ENCODE measurements around the gene EFCC1.
A peak's percentile ranks its signal among the peaks of the same experiment; 100 is the strongest.

Gene EFCC1

DNA sequence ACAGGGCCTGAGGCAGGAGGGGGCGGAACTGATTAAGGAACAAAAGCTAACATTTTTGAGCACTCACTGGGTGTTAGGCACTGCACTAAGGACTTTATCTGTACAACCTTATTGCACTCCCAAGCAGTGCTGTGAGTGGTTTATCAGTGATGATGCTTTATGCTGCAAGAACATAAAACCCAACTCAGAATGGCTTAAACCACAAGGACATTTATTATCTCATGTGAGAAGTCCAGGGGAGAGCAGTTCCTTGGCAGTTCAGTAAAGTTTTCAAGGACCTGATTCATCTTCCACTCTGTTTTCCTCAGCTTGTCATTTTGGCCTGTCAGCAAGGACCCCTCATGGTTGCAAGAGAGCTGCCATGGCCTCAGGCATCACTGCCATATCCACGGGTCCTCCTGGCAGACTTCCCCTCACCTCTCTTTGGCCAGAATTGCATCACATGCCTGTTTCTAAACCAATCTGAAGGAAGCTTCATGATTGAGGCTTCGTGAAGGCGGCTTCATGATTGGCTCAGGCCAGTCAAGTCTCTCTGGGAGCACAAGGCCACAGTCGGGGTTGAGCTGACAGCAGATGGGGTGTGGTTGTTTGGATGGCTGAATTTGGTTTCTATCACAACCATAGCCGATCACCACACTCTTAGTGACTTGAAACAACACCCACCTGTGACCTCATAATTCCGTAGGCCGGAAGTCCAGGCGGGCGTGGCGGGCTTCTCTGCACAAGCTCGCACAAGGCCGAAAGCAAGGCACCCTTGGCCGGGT is 15.8 kb downstream of the EFCC1 start:
- peak; percentile 90 for DNase-seq

- no peak for DNase-seq
Measured at GRCh38 chr3:129017484-129017899, 16.4 kb downstream of the EFCC1 start.

DNA sequence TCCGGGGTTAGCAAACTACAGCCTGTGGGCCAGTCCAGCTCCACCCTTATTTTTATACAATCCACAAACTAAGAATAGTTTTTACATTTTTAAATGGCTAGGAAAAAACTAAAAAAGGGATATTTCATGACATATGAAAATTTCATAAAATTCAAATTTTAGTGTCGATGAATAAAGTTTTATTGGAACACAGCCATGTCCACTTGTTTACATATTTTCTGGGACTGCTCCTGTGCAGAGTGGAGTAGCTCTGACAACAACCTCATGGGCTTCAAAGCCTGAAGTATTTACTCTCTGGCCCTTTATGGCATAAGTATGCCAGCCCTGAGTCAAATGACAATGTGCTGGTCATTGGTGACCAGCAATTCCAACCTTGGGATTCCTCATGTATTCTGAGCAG is 17.2 kb downstream of the EFCC1 start:
- DNase-seq: no peak

DNA sequence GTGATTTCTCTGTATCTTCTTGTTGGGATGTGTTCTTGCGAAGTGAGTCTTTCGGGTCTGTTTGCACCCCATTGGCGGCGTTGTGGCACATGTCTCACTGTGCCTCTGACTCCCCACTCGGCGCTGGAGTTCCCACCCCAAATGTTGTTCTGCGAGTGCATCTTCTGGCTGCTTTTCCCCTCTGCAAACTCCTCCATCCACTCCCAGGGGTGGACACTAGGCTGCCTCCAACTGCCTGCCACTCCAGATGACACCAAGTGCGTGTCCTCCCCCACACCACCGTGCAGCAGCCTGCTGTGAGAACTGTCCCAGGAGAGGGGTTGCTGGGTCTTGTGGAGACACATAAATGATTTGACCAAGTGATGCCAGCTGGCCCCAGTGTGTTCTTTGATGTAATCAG is 17.6 kb downstream of the EFCC1 start:
- no peak for DNase-seq

GRCh38 chr3:129019266-129019665 is 18.2 kb downstream of the EFCC1 start:
- no peak for DNase-seq

DNA sequence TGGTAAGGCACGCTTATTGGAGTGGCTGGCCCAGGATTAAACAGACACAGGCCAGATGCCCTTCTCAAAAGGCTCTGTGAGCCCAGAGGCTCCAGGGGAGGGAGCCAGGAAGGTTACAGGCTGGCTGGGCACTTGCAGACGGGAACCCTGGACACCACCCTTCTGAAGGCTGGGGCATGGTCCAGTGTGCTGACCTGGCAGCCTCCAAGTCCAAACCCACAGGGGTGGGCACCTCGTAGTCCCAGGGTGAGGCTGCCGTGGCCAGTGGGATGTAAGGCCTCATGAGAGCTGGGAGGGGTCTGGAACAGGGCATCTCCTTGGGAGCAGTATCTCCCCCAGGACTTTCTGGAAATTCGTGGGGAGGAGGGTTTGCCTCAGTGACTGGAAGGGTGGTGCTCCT is 19.6 kb downstream of the EFCC1 start:
- DNase-seq: no peak

GRCh38 chr3:129021140-129021551 is 20.0 kb downstream of the EFCC1 start:
- DNase-seq: no peak

- DNase-seq: no peak
Measured at GRCh38 chr3:129022114-129023007, 21.3 kb downstream of the EFCC1 start.

- no peak for DNase-seq
Measured at GRCh38 chr3:129023008-129023358, 21.9 kb downstream of the EFCC1 start.

- peak; percentile 47 for DNase-seq
Measured at GRCh38 chr3:129023909-129024308, 22.8 kb downstream of the EFCC1 start.

DNA sequence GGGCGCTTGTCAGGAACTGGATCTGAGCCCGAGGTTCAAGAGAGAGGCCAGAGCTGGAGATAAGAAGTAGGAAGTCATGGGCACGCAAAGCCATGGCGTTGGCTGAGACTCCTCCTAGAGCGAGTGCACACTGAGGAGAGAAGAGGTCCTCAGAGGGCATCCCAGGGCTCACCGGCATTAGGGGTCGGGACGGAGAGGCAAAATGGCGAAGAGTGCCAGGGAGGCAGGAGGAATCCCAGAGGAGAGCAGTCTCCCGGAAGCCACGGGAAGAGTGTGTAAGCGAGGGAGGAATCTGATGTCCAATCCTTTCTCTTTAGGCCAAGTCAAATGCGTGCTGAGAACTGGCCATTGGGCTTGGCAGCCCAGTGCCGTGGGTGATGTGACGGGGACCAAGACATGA is 24.0 kb downstream of the EFCC1 start:
- DNase-seq: no peak

DNA sequence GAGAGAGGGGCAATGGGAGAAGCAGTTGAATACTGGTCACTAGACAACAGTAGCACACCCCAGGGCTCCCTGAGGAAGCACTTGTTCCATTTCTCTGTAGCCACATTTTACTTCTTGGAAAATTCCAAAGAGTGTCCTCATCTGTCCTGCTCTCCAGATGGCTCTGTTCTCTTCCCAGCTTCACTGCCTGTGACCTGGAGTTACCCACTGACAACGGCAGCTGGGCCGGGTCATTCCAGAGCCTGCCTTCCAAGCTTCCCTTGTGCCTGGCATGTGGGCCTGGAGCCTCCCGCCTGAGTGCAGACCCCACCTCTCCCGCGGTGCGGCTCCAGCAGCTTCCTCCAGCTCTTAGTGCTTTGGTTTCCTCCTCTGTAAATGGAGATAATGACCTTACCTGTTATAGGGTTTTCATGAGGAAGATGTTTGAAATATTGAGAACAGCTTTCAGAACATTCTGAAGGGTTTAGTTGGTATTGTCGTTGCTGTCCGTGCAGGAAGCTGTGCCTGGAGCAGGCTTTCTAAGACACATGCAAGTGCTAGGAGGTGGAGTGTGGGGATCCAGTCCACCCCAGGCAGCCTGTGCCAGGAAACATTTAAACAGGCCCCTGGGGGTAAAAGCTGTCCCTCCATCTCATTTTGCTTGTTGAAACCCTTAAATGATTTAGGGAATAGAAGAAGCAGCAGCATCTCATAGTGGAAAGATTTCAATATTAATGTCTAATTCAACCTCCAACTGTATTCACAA is 24.8 kb downstream of the EFCC1 start:
- DNase-seq: no peak

DNA sequence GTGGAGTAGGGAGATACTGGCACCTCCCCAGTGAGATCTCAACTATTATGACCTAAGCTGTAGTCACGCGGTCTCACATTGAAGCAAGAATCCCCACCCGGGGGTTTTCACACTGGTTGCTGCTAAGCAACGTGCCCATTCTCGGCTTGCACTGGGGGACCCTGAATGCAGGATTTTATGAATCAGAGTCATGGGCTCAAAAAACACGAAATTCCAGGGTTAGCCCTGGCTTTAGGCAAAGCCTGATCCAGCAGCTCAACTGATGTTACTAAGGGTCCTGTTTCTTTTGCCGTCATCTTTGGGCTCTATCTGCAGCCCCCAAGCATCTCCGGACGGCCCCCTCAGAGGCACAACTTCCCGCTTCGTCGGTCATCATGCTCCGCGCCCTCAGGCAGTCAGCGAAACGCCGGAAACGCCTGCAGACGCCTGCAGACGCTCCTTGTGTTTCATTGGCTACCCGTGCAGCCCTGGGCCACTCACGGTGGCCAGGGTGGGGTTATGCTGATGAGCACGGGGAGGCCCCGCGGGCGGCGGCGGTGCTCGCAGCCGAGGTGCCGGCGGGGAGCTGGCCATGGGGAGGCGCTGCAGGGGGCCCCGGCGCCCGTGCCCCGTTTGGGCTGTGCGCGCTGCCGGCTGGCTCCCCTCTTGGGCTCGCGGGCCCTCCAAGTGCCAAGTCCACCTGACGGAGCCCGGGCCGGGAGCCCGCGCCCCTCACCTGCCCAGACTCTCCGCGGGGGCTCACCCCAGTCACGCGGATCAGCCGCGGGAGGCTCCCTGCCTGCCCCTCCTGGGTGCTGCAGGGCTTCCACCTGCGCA is 25.8 kb downstream of the EFCC1 start:
- DNase-seq: peak; percentile 96

DNA sequence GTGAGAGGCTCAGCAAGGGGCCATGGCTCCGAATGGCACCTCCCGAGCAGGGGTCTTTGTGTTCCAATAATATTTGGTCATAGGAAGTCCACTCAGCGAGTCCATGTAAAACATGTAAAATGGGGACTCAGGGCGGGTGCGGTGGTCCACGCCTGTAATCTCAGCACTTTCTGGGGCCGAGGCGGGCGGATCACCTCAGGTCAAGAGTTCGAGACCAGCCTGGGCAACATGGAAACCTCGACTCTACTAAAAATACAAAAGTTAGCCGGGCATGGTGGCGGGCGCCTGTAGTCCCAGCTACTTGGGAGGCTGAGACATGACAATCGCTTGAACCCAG is 26.4 kb downstream of the EFCC1 start:
- DNase-seq: peak; percentile 45

DNA sequence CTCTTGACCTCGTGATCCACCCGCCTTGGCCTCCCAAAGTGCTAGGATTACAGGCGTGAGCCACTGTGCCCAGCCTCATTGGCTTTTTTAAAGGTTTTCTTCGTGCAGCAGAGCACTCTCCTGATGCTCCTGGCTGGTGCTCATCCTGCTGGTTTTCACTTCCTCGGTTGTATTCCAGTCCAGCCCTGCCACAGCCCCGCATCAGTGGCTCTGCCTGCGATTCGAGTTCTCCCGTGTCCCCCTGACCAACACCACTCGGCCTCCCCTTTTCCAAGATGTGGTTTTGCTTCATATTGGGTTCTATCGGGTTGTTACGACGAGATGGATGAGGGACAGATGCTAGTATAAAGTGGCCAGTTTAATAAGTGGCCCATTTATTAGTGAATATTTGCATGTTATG is 27.8 kb downstream of the EFCC1 start:
- no peak for DNase-seq

- no peak for DNase-seq
Measured at GRCh38 chr3:129030611-129031010, 29.5 kb downstream of the EFCC1 start.

GRCh38 chr3:129031476-129032215 is 30.5 kb downstream of the EFCC1 start:
- DNase-seq: no peak

DNA sequence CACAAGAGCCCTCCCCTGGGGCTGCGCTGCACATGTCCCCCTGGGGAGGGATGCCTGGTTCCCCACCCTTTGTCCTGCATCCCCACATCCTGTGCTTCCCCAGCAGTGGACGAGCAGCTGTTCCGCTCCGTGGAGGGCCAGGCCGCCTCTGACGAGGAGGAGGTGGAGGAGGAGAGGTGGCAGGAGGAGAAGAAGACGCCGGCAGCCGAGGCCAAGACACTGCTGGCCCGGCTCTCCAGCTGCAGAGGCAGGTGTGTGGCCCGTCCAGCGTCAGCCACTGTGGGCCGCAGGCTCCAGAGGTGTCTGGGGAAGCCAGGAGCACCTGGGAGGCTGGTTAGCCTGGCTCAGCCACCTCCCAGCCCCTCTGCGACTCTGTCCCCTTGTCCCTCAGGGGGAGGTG is 31.6 kb downstream of the EFCC1 start:
- no peak for DNase-seq

- no peak for DNase-seq
Measured at GRCh38 chr3:129033151-129033550, 32.0 kb downstream of the EFCC1 start.

GRCh38 chr3:129033633-129034321 is 32.7 kb downstream of the EFCC1 start:
- DNase-seq: no peak

- DNase-seq: no peak
Measured at GRCh38 chr3:129034642-129035041, 33.5 kb downstream of the EFCC1 start.
